ENCODE data around the gene HIVEP3.

HIVEP3 gene

GRCh38 chr1:41481109-41481775, 437.5 kb downstream of the HIVEP3 start:
- no peak for DNase-seq (ENCODE audit: low spot score)

DNA sequence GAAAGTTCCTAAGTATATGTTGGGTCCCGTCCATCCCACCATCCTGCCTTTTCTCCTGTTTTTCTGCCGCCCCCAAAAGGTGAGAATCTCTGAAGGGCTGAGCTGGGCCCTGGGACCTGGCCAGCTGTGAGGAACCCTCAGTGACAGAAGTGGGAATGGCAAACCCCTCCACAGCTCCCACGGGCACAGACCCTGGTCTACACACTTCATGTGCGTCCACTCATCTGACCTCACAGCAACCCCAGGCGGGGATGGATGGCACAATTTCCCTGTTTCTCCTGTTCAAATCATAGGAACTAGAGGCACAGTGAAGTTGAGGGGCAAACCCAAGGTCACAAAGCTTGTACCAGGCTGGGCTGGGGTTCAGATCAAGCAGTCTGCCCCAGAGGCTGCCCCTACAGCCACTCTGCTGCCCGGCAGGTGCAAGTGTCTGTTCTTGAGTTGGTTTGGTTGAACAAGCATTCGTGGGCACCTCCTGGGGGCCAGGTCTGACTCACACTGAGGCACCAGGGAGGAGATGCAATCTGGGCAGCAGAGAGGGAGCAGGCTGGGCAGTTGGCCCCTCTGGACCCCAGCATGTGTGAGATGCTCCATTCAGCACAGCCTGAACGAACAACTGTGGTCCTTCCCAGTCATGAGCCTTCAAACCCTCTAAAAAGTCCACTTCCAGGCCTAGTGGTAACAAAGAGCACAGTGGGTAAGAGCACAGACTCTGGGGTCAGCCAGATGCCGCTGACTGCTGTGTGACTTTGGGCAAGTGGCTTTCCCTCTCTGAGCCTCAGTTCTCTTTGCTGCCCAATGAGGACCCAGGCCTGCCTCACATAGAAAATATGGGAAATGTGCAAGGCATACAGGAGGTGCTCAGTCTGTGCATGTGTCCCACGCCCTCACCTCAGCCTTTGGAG, 438.3 kb downstream of the HIVEP3 start:
- DNase-seq (ENCODE audit: low spot score): no peak

GRCh38 chr1:41479808-41480160, 438.9 kb downstream of the HIVEP3 start:
- DNase-seq (ENCODE audit: low spot score): no peak

GRCh38 chr1:41479000-41479807, 439.5 kb downstream of the HIVEP3 start:
- no peak for DNase-seq (ENCODE audit: low spot score)

- DNase-seq (ENCODE audit: low spot score): no peak
Measured at GRCh38 chr1:41478118-41478748, 440.5 kb downstream of the HIVEP3 start.

GRCh38 chr1:41476807-41477361, 441.8 kb downstream of the HIVEP3 start:
- no peak for DNase-seq (ENCODE audit: low spot score)

GRCh38 chr1:41475859-41476567, 442.7 kb downstream of the HIVEP3 start:
- no peak for DNase-seq (ENCODE audit: low spot score)

DNA sequence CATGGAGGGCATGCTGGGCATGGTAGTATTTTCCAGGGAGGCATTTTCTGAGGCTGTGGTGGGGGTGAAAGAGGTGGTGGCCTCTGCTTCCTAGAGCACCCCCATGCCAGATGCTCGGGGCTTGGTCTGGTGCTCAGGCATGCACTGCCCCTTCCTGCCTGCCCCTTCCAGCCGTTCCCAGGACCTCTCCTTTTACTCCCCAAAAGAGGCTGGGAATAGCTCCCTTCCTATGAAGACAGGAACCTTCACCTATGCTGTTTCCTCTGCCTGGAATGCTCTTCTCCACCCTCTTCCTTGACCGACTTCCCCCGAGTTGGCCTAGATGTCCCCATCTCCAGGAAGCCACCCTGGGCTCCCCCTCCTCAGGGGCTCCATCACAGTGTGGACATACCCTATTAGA, 443.4 kb downstream of the HIVEP3 start:
- no peak for DNase-seq (ENCODE audit: low spot score)

DNA sequence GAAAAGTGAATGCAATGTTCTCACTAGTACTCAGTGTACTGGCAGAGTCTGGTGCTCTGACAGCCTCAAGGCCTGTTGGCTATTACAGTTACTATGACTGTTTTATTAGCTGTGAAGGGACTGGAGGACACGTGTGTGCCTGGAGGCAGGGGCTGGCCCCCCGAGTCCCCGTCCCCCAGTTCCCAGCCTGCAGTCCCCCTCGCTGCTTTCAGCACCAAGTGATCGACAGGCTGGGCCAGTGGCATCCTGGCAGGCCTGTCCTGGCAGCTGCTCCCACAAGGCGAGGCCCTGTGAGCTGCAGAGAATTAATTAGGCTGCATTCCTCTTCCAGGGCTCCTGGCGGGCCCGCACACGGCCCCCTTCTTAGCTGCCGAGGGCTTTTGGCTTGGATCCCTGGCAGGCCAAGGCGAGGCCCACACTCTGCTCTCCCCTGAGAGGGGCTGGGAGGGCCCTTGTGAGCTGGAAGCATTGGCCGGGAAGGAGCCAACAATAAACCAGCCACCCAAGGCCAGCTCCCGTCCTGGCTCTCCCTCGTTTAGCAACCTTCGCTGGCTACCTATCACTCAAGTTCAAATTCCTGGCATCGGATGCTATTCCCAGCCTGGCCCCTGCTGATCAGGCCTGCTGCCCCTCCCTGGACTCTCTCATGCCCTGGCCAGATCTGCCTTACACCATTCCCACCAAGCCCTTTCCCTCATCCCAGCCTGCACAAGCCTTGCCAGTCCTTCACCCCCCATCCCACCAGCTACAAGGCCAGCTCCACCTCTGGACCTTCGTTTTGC, 444.0 kb downstream of the HIVEP3 start:
- DNase-seq (ENCODE audit: low spot score): no peak

- no peak for DNase-seq (ENCODE audit: low spot score)
Measured at GRCh38 chr1:41473738-41474362, 444.9 kb downstream of the HIVEP3 start.

- no peak for DNase-seq (ENCODE audit: low spot score)
Measured at GRCh38 chr1:41471658-41472057, 447.1 kb downstream of the HIVEP3 start.

- DNase-seq (ENCODE audit: low spot score): no peak
Measured at GRCh38 chr1:41469706-41470105, 449.0 kb downstream of the HIVEP3 start.

DNA sequence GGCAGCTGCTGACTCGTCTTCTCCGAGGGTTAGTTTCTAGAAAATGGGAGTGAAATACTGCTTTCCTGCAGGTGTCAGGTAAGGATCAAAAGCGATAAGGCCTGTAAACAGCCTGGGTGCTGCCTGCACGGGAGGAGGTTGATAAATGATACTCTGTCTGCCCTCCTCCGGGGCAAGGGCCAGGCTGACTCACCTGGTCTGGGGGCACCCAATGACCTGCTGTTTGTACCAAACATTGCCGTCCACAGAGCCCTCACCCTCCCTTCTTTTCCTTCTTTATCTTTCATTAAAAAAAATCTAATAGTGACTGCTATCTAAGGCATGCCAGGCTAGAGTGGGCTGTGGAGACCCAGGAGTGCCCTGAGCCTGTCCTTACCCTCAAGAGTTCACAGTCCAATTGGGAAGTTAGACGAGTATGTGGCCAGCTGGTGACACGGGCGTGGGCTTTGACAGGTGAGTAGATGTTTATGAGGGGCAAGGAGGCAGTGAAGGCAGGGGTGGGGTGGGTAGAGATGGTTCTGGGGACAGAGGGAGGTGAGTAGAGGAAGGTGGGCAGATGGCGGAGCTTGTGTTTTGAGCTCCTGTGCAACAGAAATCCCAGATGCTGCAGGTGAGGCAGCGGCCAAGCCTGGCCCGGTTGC, 450.5 kb downstream of the HIVEP3 start:
- DNase-seq (ENCODE audit: low spot score): no peak

GRCh38 chr1:41467673-41468072, 451.0 kb downstream of the HIVEP3 start:
- DNase-seq (ENCODE audit: low spot score): no peak

DNA sequence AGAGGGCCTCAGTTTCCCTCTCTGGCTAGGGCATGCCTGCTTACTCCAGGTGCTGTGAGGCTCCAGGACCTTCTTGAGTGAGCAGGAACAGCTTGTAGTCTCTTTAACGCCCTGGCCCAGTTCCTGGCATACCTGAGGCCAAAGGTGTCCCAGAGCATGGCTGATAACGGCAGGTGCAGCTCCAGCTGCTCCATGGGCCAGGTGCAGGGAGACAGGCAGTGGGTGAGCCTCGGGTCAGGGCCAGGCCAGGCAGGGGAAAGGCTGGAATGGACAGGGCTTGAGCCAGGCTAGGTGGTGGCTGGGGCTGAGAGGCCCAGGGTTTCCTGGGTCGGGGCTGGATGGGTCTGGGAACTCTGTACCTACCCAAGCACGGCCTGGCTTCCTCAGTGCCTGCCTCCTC, 452.6 kb downstream of the HIVEP3 start:
- DNase-seq (ENCODE audit: low spot score): no peak

DNA sequence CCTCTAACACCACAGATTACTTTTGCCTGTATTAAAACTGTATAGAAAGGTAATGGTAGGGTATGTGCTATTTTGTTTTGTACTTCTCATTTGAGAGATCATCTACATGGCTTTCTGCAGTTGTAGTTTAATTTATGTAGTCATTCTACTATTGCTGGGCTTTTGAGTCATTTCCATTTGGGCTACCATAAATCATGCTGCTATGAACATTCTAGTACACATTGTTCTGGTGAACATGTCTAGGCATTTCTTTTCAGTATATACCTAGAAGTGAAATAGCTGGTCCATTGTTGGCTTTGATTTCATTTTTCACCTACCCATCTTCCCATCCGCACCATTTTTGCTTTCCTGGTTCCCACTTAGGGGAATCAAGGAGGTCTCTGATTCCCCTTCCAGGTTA, 453.0 kb downstream of the HIVEP3 start:
- DNase-seq (ENCODE audit: low spot score): no peak

- no peak for DNase-seq (ENCODE audit: low spot score)
Measured at GRCh38 chr1:41464885-41465284, 453.8 kb downstream of the HIVEP3 start.

DNA sequence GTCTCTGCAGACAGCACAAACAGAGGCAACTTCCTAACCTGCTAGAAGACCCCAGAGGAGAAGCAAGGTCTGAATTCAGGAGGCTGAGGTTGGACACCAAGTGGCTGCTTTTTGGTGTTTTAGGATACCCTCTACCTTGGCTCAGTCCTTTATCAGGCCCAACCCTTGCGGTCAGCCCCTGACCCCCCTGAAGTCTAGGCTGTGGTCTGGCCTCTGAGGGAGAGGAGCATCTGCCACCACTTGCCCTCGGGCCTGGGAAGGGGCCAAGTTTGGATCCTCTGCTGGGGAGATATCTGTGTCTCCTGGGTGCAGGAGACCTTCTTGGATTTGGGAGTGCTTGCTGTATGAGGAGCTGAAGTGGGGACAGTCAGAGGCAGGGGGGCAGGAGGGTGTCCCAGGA, 455.2 kb downstream of the HIVEP3 start:
- DNase-seq (ENCODE audit: low spot score): no peak

DNA sequence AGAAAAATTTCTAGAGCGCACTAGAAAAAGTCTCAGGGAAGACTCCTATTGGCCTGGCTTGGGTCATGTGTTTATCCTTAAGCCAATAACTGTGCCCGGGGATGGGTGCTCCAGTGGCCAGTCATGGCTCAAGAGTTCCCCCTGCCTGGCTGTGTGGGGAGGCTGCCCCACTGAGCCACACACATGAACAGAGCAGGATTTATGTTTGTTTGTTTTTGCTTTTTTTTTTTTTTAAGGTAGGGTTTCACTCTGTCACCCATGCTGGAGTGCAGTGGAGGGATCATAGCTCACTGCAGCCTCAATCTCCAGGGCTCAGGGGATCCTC, 456.1 kb downstream of the HIVEP3 start:
- no peak for DNase-seq (ENCODE audit: low spot score)

Measured in hematopoietic multipotent progenitor cell treated with erythropoietin and hydrocortisone succinate and interleukin-3 and kit ligand, for 17 days (in vitro differentiated cells).